ENCODE measurements around the gene PLK5.
"Not testable (repeated sequence)": the region's sequence is repeated elsewhere in the genome, so short reads cannot be mapped to it uniquely, and the experiment has no call there.

- not testable (repeated sequence) for TF ChIP-seq EZH2 (IDR thresholded peaks at IDR 0.05; ENCODE audit: borderline replicate concordance, low read length); CTCF (IDR thresholded peaks at IDR 0.05; ENCODE audit: low read length)
These were observed 4.1 kb upstream of the PLK5 start for GRCh38 chr19:1519802-1520201.

Data from OCI-LY1 (cell line).